ENCODE data around the gene PRKD1. TPM values are rescaled to one million over a fixed set of nuclear protein-coding genes. Genes with fewer than 3 reads are reported as not detected.

The PRKD1 gene
- total RNA-seq, 1 experiment from 2014 or later = not detected

DNA sequence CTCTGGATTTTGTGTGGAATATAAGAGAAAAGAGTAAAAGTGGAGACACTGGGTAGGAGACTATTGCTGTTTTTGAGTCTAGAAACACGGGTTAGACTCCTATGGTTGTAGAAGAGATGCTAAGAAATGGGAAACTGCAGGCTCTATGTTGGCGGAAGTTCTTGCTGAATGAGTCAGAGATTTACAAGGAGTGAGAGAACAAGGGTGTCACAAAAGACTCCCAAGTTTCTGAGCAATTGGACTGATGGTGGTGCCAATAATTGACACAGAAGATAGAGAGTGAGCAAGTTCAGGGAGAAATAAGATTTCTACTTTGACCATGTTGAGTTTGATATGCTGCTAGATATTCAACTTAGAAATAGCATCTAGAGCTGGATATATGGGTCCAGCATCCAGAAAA, 2.6 kb upstream of the PRKD1 start:
- CTCF ChIA-PET = no interaction called here
- intact Hi-C loops (cut with micrococcal nuclease) = no loop called here
- Histone ChIP-seq H3K36me3 (ENCODE audit: control insufficient read depth in 1 of 2, insufficient read depth in 2 of 2, low read length in 2 of 2) (no peaks in the 10 kb centered on the region), H3K9me3 (ENCODE audit: control insufficient read depth in 1 of 2, insufficient read depth in 1 of 2, low read depth in 1 of 2, low read length in 2 of 2) (peaks cover 18 to 21% of the 10 kb centered on the region in 2 experiments; a peak in 2 of 4 replicates), H3K4me3 (replicated peaks in 1 of 2; ENCODE audit: low read depth in 1 of 2, low read length in 2 of 2) (no peak overlapping the region), H4K20me1 (ENCODE audit: insufficient read depth) (no peaks in the 10 kb centered on the region), H3K4me2 (ENCODE audit: low read length) (no peak overlapping the region), H2AFZ (ENCODE audit: low read depth, low read length, poor library complexity, severe bottlenecking) (no peak overlapping the region), H3K27me3 (ENCODE audit: insufficient read depth, low read length) (no peaks in the 10 kb centered on the region), H3K9ac (ENCODE audit: low read length) (no peak overlapping the region), H3K27ac (ENCODE audit: low read depth, low read length) (no peak overlapping the region), H3K9me2 (ENCODE audit: insufficient read depth) (no peaks in the 10 kb centered on the region), H3K79me2 (ENCODE audit: insufficient read depth, low read length) (no peaks in the 10 kb centered on the region), H3K4me1 (ENCODE audit: control insufficient read depth in 1 of 2, insufficient read depth in 2 of 2, low read length in 2 of 2) (no peaks in the 10 kb centered on the region)
- RAD21 ChIA-PET (ENCODE audit: low non-redundant PET in 1 of 2, low total read pairs in 2 of 2, uncharacterized antibody in 2 of 2, unreplicated experiment in 2 of 2) = no interaction called here
- POLR2A ChIA-PET = no interaction called here
- ATAC-seq = no peak
- DNase-seq (ENCODE audit: low read depth, low spot score) = no peak
- TF ChIP-seq ZNF274 (IDR thresholded peaks at IDR 0.05; ENCODE audit: low read depth, low read length) (no peak), ELF1 (IDR thresholded peaks at IDR 0.05; ENCODE audit: borderline replicate concordance, low read depth) (no peak), EZH2phosphoT487 (IDR thresholded peaks at IDR 0.05; ENCODE audit: borderline replicate concordance) (no peak), CEBPB (IDR thresholded peaks at IDR 0.05; ENCODE audit: low read depth) (no peak), ZFX (IDR thresholded peaks at IDR 0.05) (no peak), SIN3A (IDR thresholded peaks at IDR 0.05; ENCODE audit: low read depth) (no peak), SRF (IDR thresholded peaks at IDR 0.05; ENCODE audit: low read depth) (no peak)
- TF ChIP-seq, protein P1, sequence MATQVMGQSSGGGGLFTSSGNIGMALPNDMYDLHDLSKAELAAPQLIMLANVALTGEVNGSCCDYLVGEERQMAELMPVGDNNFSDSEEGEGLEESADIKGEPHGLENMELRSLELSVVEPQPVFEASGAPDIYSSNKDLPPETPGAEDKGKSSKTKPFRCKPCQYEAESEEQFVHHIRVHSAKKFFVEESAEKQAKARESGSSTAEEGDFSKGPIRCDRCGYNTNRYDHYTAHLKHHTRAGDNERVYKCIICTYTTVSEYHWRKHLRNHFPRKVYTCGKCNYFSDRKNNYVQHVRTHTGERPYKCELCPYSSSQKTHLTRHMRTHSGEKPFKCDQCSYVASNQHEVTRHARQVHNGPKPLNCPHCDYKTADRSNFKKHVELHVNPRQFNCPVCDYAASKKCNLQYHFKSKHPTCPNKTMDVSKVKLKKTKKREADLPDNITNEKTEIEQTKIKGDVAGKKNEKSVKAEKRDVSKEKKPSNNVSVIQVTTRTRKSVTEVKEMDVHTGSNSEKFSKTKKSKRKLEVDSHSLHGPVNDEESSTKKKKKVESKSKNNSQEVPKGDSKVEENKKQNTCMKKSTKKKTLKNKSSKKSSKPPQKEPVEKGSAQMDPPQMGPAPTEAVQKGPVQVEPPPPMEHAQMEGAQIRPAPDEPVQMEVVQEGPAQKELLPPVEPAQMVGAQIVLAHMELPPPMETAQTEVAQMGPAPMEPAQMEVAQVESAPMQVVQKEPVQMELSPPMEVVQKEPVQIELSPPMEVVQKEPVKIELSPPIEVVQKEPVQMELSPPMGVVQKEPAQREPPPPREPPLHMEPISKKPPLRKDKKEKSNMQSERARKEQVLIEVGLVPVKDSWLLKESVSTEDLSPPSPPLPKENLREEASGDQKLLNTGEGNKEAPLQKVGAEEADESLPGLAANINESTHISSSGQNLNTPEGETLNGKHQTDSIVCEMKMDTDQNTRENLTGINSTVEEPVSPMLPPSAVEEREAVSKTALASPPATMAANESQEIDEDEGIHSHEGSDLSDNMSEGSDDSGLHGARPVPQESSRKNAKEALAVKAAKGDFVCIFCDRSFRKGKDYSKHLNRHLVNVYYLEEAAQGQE (IDR thresholded peaks at IDR 0.05; ENCODE audit: low read depth) = no peak
- no TSS peak for BruUV-seq (replicated peaks)

Measured in HCT116 (cell line).